GM18861 (cell line): ENCODE results near the gene HOXB5.

ENCODE experiments used
- ATAC-seq: cut with Tn5 transposase; IDR thresholded peaks from one replicate; pipeline ENCODE4 v1.9.1; 2021; ENCODE audit not compliant: unreplicated experiment

HOXB5 gene

DNA sequence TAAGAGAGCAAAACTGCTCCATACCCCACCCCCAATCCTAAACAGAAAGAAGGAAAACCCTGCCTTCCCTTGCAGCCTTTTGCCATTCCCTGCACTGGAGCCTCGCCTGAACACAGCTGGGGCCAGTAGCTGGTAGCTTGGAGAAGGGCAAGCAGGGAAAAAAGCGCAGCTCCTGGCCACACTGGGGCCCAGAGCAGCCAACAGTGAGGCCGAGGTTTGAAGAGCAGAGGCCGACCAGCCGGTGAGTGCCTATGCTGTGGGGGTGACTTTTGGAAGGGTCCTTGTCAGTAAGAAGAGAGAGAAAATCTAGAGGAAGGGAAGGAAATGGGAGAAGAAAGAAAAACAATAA, 35.8 kb upstream of the HOXB5 start:
- ATAC-seq, result no peak

DNA sequence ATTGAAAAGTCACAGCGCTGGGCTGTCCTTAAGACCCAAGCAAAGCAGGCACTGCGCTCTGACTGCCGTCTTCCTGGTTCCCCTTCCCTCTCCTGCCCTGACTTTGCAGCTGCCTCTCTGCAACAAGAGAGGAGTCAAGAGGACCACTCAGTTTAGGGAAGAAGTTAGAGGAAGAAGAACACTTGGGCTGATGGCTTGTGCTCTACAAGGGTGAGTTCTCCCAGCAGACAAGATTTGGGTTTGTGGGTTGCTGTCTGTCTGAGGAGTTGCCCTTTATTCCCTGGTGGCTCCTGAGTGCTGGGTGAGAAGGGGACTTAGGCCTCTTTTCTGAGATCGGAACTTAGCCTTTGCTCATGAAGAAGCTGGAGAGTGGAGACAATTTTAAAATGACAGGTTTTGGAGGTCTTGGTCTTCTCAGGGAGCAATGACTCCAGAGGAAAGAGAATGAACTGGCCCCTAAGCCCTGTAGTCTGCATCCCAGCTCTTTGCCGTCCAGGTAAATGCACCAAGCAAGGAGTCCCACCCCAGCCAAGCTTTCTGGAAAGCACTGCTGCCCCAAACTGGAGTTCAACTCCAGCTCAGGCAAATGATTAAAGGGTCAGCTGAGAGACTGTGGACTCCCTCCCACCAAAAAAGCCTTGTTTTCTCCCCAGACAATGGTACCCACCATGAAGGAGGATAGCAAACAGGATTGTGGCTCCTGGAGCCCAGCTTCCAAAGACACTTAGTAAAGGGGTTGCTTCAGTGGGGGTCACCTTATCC, 35.3 kb upstream of the HOXB5 start:
- no peak for ATAC-seq

DNA sequence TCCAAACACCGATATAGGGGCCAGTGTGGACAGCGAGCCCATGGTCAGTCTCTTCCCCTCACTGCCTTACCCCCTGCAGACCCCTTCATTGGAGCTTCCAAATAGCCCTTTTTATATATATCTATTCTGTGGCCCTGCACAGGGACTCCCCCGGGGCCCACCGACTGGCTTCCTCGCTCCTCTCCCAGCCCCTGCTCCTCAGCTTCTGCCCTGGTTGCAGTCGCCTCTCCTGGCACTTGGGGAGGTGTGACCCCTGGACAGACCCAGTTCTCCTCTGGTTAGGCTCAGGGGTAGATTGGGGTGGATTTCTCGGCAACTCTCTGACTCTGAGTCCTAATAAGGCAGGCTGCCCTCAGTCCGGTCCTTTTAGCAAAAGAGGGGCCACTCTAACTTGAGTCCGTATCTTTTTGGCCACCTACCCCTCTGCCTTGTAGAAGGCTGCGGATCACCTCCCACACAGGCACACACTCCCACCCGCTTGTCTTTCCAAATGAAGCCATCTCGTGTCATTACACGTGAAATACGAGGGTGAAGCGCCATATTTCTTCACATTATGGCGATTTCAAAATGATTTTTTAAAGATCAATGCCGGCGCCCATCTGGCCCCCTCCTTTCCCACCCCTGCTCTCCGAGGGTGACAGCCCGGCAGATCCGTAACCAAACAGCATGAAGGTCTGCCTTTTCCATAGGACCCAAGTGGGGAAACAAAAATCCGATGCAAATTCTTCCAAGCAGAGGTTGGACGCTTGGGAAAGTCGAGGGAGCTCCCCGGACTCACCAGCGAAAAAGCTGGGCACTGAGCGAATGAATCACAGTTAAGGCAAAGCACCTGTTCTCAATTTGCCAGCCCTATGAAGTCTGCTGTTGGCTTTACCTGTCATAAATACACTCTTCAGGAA, 34.3 kb upstream of the HOXB5 start:
- no peak for ATAC-seq

DNA sequence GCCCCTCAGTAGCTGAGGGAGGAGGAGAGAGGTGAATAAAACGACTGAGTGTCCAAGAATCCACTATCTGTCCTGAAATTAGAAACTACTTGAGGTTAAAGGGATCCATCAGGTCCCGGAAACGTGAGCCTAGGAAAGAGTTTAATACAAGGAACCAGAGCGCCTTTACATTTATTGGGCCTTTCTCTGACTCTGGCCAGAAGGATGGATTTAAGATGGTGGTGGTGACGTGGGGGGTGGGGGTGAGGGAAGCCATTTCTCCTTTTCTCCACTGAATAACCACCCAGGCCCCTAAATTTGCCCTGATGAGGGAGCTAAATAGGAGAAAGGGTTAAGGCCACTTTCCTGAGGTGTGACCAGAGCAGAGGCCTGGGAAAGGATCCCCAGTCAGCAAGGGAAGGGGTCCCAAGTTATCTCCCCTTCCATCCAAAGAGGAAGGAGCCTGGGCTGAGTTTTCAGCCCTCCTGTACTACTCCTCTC, 33.6 kb upstream of the HOXB5 start:
- no peak for ATAC-seq

DNA sequence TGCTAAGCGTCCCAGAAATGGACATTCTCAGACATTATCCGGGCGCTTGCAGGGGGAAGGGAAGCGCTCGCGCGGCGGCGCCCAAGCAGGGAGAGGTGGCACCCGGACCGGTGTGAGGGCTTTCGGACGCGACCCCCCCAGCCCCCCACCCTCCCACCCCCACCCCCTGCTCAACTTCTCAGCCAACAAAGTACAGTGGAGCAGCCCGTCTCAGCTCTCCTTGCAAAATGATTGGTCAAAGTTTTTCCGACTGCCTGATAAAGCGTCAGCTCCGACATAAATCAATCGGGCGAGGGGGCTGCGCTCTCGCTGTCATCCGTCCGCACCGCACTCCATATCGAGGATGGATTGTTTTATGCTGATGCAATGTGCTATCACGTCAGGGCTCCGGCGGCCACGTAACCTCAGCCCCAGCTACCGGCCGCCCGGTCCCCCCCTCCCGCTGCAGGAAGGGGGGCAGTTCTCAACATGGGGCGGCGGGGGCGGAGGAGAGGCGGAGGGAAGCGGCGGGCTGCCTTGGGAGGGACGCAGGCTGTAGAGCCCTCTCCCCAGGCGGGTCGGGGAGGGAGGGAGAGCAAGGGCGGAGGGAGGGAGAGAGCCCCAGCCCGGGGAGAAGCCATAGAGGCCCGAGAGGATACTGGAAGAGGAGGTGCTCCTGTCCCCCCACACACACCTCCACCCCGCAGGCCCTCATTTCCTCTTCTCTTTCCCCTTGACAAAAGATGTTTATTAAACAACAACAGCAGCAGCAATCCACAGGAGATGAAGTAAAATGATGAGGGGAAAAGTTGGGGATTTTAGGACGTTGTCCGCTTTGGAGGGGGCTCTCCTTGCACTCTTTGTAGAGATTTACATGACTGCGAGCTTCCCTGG, 32.9 kb upstream of the HOXB5 start, which contains the start of gene HOXB9:
Gene HOXB9, minus strand, starts transcription at position 114 of the 873 bp plus-strand sequence. Its CDS starts 89 bp downstream, at position 25.
- ATAC-seq, result no peak

DNA sequence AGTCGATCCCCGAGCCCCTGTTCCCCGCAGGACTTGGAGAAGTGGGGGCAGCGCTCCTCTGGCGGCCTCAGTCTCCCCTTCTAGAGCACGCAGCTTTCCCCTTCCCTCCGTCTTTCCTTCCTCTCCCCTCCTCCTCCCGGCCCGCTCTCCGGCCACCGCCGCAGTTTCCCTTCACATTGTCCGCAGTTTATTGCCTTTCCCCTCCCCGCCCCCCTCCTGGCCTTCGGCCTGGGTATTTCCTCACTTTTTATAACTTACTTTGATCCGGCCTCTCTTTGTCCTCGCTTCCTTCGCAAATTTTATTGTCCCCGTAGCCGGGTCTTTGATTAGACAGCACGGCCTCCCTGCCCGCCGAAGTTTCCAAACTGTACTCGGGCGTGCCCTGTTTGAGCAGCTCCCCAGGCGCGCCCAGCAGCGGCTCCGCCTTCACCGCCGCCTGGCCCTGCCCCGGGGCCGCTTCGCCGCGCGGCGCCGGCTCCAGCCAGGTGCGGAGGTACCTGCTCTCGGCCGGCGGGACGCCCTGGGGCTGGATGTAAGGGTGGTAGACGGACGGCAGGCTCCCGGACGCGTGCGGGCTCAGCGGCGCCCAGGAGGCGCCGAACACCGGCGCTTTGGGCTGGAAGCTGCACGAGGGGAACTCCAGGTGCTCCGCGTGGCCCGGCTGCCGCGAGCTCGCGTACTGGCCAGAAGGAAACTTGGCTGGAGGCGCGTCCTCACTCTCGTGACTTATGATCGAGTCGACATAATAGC, 32.1 kb upstream of the HOXB5 start:
- no peak for ATAC-seq

DNA sequence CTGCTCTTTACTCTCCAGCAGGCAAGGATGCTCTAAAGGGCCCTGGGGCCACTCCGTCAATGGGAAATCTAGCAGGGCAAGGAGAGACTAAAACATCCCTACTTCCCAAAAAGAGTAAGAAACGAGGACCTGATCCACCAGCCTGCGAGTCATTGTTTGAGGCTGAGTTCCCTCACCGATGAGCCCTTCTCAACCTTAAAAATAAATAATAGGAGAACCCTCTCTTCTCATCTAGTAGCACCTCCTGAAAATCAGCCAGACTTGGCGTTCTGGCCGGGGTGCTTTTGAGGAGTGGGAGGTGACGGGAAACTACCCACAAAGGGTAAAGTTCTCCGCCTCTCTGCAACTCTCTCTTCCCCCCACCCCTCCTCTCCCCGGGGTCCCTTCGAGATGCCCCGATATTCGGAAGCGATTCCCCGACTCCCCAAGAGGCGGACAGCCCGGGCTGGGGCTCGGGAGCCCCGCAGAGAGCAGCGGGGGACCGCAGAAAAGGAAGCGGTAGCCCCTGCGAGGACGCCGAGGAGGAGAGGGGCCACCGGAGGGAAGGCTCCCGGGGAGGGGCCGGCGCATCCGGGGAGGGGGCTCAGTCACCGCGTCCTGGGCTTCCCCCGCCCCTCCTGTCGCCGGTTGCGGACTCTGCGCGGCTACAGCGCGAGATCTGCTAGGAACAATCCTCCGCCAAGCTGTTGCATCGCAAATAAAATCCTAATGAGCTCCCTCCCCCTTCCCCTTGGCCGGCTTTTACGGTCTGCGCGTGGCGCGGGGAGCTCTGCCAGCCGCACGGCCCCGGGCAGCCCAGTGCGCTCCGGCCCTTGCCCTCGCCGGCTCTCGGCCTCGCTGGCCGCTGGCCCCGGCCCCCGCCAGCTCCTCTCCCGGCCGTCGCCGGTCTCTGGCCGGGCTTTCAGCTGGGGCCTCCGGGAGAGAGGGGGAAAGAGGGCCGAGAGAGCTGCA, 31.2 kb upstream of the HOXB5 start:
- no peak for ATAC-seq

DNA sequence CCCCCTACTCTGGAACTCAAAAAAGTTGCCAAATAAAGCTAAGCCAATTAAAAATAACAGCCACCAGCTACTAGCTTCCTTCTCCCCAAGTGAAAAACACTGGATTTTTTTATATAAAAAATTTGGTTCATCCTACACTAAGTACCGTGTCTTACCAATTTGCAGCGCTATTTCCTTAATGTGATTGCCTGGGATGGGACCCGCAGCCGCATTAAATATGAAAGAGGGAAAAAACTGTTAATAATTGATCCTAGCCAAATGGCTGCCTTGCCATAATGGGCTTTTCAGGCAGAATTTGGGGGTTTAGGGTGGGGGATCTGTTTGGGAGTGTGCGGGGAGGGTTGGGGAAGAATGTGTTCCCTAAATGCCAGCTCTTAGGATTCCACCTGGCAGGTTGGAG, 30.5 kb upstream of the HOXB5 start:
- ATAC-seq, result no peak

DNA sequence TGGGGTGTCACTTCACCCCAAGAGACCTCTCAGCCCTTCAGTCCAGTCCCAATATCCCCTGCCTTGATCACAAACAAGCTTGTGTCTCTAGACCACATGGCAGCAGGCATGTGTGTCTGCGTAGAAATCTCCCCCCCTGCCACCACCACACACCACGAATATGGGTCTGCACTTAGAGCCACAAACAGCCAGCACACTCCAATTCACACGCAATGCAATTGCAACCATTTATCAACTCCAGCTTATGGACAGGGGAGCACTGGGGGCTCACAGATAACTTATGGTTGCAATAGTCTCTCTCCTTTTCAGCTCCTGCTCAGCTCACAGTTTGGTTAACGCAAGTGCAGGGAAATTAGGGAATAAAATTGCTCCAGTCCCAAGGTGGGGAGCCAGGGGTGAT, 30.0 kb upstream of the HOXB5 start:
- ATAC-seq, result no peak

DNA sequence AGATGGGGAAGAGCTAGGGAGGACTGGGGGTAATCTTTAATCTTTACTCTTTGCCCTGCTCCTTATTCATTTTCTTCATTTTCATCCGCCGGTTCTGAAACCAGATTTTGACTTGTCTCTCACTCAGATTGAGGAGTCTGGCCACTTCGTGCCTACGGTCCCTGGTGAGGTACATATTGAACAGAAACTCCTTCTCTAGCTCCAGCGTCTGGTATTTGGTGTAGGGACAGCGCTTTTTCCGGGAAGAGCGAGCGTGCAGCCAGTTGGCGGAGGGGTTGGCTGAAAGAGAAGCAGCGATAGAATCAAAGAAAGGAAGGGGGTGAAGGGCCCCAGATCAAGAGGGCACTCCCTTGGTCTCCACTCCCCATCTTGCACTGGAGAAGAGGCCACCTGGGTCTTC, 29.3 kb upstream of the HOXB5 start:
- no peak for ATAC-seq

DNA sequence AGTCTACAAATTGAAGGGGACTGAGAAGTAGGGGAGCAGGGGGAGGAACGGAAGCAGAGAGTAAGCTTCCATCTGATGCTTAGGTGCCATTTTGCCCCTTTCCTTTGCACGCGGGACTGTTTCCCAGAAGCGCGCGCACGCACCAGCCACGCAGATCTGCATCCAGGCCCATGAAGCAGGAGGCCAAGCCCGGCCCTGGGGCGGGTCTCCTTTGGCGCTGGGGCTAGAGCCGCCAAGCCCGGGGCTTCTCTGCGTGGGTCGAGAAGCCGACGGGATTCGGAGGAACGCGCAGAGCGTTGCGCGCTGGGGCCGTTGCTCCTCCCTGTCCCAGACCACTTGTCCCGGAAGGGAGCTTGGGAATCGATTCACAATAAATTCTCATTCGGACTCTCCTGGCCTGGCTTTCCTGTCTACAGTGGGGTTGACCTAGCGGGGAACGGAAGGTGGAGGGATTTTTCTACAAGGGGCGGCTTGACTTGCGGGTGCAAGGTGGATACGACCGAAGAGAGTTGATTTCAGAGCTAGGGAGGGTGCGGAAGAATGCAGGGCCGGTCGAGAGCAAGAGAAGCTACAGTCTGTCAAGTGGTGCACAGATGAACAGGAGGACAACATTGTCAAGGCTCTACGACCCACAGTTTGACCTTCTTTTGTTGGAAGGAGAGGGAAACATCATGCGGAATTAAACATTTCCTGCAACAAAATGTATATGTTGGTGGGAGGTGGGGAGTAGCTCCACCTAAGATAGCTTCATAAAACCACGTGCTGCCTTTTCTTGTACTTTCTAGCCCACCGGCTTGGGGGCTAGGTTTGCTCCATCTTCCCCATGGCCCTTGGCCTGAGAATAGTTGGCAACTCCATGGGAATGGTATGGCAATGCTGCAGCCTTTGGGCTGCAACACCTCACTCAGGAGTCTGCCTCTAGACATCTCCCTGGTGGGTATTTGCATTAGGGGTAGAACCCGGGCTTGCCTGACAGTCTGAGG, 28.1 kb upstream of the HOXB5 start:
- no peak for ATAC-seq

DNA sequence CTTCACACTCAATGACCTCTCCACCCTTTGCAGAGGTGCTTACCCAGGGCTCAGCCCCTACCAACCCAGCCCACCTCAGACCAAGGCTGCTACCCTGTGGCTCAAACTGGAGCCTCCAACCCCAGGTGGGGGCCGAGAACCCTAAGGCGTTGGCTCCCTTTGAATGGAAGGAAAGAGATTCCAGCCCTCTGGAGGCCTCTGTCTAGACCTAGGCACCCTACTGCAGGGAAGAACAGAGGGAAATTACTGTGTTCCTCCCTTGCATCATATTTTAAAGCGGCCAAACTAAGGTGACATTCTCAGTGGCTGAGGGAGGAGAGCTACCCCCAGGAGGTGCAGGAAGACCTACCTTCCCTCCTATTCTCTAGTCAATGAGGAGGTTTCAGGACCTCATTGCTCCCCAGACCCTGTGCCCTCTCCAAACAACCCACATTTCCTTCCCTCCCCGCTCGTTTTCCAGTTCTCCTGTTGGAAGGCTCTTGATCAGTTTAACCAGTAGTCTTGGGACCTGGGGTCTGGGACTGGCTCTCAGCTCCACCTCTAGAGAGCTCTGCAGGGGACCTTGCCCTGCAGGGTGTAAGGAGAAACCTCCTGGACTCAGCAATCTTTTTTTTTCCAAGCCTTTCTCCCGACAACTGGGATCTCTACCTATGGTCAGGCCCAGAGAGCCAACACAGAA, 27.0 kb upstream of the HOXB5 start:
- ATAC-seq, result no peak

DNA sequence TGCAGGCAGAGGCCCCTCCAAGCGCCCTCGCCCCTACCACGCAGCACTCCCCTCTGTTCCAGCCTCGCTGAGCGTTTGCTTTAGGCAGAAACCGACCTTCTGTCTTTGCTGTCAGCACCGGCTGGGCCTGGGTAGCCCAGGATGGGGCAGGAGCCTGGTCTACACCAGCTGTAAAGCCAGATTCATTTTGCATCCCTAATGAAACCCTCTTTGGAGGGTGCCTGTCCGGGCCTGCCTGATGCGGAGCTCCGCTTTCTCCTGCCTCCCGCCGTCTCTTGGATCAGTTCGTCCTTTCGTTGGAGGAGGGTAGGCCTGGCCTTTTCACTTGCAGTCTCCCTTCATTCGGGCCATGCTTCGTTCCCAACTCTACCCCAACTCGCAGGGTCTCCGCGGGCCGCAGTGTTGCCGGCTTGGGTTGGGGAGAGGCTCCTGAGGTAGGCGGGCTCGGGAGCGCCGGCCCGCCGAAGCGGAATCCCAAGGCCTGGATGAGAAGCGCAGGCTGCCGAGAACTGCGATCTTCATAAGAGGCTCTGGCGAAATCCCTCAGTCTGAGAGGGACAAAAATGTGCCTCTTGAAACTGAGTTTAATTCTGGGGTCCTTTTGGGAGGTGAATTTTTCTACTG, 26.4 kb upstream of the HOXB5 start:
- ATAC-seq, result no peak

DNA sequence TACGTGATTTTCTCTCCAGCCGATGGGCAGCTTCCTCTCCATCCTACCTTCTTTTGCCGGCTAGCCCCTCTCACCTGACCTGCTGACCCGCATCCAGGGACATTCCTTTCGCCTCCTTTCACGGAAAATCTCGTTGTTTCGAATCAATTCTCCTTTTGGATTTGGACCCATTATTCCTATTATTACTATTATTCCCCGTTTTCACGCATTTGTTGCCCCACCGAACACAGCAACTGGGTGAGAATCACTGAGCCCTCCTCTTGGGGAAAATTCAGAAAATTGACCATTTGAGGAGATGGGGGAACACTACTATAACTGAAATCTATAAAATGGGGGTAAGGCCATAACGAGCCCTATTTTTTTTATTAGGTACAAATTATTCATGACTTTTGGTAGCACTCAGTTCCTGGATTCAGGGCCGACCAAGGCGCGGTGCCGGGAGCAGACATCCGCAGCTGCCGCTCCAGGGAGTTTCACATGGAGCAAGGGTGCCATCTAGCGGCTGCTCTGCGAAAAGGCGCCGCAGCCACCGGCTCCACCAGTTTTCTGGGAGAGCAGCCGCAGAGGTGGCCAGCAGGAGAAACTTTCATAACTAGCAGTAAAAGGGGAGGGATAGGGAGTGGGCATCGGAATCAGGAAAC, 24.8 kb upstream of the HOXB5 start:
- ATAC-seq, result no peak

DNA sequence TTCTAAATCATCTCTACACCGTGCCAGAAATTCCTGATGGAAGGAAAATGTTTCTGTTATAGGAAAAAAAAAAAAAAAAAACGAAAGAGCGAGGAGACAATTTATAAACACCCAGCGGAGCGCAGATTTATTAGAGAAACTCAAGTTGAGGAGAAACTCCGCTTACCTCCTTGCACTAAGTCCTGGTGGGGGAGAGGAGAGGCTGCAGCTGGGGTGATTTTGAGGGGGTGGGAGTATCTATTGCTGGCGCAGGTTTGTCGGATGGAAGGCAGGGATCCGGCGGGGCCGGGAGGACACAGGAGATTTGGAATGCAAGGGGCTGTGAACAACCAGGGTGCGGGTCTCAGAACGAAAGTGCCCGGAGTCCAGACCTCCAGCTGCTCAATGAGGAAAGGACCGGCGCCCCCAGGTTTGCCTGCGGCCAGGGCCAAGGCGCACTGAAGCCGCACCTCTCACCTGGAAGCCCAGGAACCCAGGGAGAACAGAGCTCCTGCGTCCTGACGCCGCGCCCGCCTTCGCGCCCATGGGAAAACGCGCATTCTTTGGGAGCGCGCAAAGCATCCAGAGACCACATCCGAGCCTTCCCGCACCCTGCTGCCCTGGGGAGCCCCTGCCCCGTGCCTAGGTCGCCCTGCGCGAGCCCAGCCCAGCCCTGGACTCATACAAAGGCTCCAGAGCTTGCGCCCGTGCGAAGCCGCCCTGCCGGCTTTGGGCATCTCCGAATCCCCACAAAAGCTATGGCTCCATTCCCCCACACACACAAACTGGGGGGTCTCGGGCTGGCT, 24.1 kb upstream of the HOXB5 start:
- ATAC-seq, result no peak
